Stimulated activated CD4-positive, alpha-beta T cell treated with anti-CD3 and anti-CD28 coated beads, TNF-alpha, amount 100 ng/mL, for 24 hours (primary cell): ENCODE data around the gene CDK13.
"Not testable (repeated sequence)": the region's sequence is repeated elsewhere in the genome, so short reads cannot be mapped to it uniquely, and the experiment has no call there.

ENCODE experiments used
- DNase-seq, 3 experiments: peaks; one replicate each; pipeline ENCODE4 v3.0.0-alpha.2; 2020; ENCODE audit warnings: low read depth in 3 of 3

CDK13 gene

DNA sequence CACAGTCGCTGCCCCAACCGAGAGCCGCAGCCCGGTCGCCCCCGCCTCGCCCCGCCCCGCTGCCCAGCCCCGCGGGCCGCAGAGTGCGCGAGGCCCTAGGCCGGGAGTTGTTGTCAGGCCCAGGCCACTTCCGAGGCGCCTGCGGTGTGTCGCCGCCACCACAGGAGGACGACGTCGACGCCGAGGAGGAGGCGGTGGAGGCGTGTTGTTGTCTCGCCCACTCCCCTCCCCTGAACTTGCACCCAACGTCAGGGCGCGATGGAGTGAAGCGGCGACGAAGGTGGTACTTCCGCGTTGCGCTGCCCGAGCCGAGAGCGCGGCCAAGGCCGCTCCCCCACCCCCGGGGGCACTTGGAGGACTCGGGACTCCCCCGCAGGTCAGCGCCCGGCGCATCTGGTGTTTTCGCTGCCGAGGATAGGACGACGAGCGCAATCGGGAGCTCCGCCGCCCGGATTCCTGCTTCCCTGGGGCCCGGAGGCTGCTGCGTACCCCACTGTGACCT is at the start of gene CDK13:
Gene CDK13, plus strand, starts transcription at position 286 of the 502 bp plus-strand sequence. CDS start 386 bp downstream, outside the sequence.
- peak; percentile 66 to 80 (median 70) for DNase-seq

DNA sequence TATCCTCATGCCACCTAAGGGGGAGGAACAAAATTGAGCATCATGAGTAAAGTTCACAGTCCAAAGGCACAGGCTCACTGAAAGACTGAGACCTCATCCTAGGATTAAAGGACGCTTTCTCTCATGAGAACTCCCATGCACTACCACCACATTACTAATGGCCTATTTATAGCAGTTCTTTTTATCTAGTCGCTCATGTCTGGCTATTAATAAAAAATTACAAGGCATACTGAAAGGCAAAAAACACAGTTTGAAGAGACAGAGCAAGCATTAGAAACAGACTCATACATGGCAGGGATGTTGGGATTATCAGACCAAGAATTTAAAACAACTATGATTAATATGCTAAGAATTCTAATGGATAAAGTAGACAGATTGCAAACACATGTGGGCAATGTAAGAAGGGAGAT is 46.0 kb upstream of the CDK13 start:
- DNase-seq, result no peak

DNA sequence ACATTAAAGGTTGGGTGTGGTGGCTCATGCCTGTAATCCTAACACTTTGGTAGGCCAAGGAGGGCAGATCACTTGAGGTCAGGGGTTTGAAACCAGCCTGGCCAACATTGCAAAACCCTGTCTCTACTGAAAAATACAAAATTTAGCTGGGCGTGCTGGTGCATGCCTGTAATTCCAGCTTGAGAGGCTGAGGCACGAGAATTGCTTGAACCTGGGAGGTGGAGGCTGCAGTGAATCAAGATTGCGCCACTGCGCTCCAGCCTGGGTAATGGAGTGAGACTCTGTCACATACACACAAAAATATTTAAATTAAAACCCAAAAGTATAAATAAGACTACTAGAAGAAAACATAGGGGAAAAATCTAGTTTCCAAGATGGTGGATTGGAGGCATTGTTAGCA is 41.9 kb upstream of the CDK13 start:
- DNase-seq, result no peak

DNA sequence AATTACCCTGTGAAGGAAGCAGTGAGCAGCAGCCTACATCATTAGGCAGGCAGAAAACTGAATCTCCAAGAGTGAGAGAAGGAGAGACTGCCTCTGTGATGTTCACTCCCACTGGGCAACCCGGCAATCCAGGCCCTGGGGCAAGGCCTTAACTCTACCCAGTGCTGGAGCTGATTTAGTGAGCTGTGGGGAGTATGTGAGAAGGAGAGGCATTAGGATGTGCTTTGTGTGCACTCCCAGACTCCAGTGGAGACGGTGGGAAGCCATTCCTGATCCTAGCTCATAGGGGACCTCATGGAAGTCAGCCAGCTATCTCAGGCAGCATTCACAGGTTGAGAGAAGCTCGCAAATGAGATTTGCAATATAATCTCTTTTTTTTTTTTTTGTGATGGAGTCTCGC is 41.1 kb upstream of the CDK13 start:
- no peak for DNase-seq

DNA sequence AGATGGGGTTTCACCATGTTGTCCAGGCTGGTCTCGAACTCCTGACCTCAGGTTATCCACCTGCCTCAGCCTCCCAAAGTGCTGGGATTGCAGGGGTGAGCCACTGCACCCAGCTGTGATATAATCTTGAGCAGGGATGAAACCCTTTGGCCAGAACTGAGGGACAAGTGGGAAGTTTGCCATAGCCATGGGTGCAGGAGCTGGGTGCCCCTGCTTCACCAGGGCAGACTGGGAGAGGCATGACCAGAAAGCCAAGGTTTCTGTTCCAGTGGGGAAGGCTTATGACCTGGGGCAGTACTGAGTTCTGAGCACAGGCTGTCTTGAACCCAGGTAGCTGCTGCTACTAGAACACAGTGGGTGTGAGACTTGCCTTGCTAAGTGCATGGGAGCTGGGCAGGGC is 40.5 kb upstream of the CDK13 start:
- no peak for DNase-seq

DNA sequence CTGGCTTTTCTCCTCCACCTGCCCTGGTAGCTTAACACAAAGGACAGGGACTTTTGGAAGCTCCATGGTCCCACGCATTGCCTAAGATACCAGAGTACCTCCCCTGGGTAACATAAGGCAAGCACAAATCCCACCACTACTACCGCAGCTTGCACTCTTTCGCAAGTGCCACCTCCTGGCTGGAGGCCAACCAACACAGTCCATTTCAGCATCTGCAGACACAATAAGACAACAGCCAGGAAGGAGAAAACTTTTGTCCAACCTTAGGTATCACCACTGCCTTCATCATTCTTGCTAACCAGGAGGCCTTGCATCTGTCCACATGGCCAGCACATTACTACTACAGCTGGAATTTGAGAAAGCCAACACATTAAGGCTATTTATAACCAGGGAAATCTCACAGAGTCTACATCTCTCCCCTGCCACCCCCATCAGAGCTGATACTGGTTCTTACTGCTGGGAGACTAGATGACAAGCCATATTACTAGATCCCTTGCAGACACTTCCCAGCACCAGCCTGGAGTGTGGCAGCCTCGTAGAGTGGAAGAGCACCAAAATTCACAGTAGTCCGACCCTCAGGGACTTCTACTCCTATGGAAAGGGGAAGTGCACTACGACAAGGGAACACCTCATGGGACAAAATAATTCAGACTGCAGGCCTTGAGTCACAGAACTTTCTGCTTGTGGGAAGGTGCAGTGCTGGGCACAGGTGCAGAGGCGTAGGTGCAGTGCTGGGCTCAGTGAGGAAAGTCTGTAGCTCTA is 39.8 kb upstream of the CDK13 start:
- DNase-seq, result no peak

DNA sequence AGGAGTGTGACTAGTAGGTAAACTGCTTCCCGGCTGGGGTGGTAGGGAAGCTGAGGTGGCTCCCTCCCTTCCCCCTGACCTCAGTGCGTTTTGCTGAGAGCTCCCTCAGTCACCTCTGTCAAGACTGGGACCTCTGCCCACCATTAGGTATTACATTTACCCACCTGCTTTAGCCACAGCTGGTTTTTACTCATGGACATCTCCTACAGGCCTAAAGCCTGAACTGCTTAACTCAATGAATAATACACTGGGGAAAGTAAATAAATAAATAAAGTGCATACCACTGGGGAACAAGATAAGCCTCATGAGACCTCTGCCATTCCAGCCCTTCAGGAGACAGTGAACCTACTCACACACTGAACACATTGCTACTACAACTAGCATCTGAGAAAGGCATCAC is 38.9 kb upstream of the CDK13 start:
- no peak for DNase-seq

DNA sequence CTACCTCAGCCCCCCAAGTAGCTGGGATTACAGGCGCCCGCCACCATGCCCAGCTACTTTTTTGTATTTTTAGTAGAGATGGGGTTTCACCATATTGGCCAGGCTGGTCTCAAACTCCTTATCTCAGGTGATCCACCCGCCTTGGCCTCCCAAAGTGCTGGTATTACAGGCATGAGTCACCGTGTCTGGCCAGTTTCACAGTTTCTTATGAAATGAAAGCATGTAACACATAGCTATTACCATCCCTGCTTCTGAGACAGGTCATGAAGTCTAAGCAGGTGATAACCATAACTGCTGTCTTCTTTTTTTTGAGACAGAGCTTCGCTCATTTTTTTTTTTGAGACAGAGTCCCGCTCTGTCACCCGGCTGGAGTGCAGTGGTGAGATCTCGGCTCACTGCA is 34.2 kb upstream of the CDK13 start:
- not testable (repeated sequence) for DNase-seq

DNA sequence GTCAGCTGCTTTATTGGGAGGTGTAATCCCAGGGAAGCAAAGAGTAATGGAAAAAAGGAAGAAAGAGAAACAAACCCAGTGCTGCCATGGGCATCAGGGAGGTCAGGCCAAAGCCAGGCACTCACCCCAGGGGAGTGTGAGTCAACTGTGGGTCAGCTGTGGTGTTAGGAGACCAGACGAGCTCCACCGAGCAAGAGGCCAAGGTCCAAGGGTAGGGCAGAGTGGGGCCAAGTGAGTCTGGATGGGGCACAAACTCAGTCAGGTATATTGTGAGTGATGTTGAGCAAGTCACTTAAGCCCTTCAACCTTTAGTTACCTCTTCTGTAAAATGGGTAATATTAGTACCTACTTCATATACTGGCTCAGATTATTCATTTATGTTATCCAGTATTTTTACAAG is 30.4 kb upstream of the CDK13 start:
- no peak for DNase-seq

DNA sequence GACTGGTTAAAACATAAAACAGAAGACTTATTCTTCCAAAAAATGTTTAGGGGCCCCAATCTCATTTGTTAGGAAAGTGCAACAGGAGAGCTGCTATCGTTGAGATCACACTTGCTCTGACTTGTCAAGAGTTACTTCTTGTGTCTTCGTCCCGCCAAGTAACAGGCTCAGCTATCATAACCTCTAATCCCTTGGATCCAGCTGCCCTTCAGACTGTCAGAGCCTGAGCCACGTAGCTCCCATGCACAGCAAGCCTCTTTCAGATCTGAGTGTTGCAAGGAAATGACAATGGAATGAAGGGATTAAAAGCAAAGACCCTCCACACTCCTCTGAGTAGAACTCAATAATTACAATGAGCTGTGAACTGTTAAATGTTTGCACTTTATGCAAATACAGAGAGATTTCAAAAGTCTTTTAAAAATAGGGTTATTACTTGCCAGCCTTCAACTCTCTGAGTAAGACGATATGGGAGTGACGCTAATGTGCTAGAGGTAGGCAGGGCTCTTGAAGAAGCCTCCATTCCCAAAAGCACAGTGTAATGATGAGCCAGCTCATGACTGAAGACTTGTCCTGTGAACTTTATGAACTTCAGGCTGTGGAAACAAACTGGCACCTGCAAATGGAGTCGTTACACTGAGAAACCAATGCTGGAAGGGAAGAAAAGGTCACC is 28.4 kb upstream of the CDK13 start:
- DNase-seq, result no peak

DNA sequence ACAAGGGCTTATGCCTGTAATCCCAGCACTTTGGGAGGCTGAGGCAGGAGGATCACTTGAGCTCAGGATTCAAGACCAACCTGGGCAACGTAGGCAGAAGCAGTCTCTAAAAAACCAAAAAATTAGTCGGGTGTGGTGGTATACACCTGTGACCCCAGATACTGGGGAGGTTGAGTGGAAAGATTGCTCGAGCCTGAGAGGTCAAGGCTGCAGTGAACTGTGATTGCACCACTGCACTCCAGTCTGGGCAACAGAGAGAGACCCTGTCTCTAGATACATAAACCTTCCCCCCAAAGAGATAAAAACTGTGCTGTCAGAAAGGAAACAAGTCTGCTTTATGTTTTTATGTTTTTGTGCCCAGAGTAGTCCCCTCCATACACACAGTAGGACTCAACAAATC is 27.5 kb upstream of the CDK13 start:
- DNase-seq, result no peak

DNA sequence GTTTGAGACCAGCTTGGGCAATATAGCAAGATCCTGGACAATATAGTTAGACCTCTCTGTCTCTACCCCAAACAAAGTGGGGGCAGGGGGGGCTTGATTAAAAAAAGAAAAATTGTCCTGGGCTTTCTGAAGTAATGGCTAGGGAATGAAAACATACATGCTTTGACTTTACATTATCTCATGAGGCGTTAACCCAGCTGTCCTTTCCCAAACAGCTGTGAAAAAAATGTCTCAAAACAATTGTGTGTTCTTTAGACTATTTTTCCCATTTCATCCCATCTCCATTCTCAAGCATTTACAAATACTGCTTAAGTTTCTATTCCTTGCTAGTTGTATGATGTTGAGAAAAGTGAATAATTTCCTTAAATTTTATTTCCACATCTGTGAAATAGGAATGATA is 27.0 kb upstream of the CDK13 start:
- no peak for DNase-seq

DNA sequence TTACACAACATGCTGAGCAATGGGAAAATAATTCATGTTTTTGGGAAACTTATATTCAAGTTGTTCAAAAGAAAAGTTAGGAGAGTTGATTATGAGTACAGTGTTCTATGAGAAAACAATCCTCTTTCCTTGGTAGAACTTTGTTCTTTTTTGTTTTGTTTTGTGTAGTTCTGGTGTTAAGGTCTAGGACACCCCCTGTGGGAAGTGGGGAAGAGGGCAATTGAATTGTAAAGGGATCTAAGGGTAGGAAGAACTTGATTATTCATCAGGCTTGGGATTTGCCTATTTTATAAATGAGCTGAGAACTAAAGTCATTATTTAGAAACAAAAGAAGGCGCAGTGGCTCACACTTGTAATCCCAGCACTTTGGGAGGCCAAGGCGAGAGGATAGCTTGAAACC is 25.9 kb upstream of the CDK13 start:
- no peak for DNase-seq

DNA sequence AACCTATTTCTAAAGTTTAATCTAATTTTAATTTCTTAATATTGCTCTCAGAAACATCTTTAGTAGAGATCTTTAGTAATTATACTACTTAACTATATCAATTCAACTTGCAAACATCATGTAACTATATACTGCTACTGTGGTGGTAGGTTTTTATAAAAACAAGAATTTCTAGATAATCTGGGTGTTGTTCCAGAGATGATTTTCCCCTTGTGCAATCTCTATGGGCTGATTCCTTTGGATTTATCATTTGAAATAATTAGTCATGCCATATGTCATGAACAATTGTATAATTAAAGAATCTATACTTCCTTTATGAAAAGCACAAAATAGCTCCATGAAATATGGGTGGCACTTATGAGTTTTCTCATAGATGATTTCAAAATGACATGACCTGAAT is 23.9 kb upstream of the CDK13 start:
- no peak for DNase-seq

DNA sequence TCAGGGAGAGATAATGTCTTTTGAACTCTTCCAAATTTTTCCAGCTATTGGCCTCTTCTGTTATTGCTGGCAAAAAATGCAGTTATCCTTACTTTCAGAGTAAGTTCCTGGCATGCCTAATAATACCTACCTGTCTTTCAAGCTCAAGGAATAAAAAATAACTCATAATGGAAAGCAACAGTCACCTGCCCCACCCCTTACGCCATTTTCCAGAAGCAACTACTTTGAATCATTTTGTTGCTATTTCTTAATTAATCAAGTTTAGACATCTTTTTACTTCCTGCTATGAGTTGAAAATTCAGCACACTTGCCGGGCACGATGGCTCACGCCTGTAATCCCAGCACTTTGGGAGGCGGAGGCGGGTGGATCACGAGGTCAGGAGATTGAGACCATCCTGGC is 23.0 kb upstream of the CDK13 start:
- no peak for DNase-seq

DNA sequence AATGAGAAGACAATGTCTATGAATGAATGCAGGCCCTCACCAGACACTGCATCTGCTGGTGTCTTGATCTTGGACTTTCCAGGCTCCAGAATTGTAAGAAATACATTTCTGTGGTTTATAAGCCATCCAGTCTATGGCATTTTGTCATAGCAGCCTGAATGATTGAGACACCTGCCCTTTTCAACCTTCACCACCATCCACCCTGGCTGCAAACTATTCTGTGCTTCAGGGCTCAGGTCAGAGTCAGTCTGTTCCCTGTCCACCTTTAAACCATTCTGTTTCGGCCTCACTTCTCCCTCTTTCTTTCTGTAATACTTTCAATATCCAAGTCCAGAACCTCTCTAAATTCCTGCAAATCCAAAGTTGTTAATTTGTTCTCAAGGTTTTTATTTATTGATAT is 15.9 kb upstream of the CDK13 start:
- DNase-seq, result no peak

DNA sequence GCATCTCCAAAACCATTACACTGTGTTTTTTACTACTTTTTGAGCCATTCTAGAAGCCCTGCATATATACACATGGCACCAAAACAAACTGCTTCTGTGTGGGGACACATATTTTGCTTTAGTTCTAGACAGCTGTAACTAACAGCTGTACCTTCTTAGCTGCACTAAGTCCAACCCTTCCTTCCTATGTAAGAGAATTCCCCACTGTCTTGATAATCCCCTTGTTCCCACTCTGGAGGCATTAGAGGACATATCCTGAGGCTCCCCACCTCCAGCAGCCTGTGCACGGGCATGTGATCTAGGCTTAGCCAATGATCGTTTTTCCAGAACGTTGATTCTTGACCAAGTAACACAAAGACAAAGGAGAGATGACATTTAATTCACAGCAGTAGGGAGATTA is 13.3 kb upstream of the CDK13 start:
- DNase-seq, result no peak

DNA sequence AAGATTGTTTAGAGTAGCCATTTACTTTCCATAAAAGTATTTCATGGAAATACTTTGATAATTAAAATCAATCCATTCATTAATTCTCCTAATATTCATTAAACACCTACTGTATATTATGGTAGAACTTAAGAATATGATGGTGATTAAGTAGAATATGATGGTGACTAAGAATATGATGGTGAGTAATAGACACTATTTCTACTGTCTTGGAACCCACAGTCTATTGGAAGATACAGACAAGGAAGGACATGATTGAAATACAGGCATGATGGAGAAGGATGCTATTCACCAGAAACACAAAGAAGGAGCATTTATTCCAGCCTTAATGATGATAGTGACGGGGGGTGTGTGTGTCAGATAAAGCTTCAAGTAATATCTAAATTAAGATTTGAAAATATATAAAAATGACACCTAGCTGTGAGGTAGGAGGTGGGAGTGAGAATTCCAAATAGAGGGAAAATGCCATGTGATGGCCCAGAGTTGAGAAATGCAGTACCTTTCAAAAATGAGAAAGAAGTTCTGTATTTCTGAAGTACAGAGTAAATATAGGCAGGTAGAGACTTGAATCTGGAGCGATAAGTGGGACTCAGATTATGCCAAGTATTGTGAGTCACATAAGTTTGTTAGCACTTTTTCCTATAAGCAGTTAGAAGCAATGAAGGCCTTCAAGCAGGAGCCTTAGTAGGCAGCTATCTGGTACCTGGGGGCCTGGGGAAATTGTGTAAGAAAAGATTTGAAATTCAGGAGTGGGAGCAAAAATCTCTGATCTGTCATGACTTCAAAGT is 12.5 kb upstream of the CDK13 start:
- no peak for DNase-seq

DNA sequence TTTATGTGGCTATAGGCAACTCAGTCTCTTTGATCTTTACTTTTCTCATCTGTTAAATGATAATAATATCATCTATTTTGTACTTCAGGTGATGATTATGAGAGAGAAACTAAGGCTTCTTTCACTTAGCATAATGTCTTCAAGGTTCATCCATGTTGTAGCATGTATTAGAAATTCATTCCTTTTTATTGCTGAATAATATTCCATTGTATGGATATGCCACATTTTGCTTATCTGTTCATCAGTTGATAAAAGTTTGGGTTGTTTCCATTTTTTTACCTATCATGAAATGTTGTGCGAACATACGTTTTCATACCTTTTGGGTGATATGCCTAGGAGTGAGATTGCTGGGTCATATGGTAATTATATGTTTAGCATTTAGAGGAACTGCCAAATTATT is 7.2 kb upstream of the CDK13 start:
- no peak for DNase-seq

DNA sequence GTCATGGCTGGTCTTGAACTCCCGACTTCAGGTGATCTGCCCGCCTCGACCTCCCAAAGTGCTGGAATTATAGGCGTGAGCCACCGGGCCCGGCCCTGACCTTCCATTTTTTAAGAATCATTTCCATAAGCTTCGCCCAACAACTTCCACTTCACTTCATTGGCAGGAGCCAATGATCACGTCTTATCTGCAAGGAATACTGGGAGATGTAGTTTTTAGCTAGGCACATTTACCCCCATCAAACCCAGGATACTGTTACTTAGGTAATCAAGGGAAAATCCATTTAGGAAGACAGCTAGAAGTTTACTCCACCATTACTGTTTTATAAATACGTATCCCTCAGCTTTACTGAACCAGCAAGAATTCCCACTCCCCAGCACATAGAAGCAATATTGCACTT is 3.4 kb upstream of the CDK13 start:
- no peak for DNase-seq

DNA sequence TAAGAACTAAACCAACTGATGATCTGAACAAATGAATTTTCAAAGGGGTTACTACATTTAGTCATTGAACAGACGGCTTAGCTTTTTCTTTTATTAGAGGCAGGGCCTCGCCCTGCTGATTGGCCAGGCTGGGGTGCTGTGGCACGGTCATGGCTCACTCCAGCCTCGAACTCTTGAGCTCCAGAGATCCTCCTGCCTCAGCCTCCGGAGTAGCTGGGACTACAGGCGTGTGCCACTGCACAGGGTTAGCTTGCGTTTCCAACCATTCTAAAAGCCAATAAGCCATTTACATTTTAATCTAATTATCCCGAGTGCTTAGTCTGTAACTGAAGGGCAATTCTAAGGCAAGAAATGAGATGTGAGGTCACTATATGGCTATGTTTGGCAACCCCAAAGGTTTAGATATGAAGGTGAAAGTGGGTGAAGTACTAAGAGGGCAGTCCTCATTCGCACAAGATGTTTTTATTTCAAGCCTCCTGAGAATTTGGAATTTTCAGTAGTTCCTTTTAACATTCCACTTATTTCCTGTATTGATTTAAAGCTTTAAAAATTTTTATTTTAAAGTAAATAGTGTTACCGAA is 1.6 kb upstream of the CDK13 start:
- peak in 1 of 3 experiments; percentile 12 for DNase-seq
